Upper lobe of left lung (tissue), 6 donors: Measurements from ENCODE around the gene ABLIM3. TPM values are rescaled to one million over a fixed set of nuclear protein-coding genes. Genes with fewer than 3 reads are reported as not detected.
A peak's percentile ranks its signal among the peaks of the same experiment; 100 is the strongest.

Experiments
- ATAC-seq, 2 donors: fragments of 200-7000 bp; cut with Tn5 transposase; one replicate each; pipeline ENCODE4 v1.9.1; 2022; ENCODE audit warnings: mild to moderate bottlenecking in 2 of 2, moderate library complexity in 2 of 2; ENCODE audit not compliant: low FRiP score in 2 of 2
- DNase-seq, 2 donors: peaks; one replicate each; pipeline ENCODE4 v3.0.0-alpha.2; 2019 to 2020
- H3K27ac ChIP-seq, 4 donors: fragments of 200-600 bp; sonication (generic); one replicate each; pipeline ENCODE4 v1.5.1; 2016 to 2019
- H3K27me3 ChIP-seq, 4 donors: fragments of 200-600 bp; sonication (generic); one replicate each; pipeline ENCODE4 v1.5.1; 2017 to 2019
- H3K36me3 ChIP-seq, 4 donors: fragments of 200-600 bp; sonication (generic); one replicate each; pipeline ENCODE4 v1.5.1; 2016 to 2019
- H3K4me1 ChIP-seq, 4 donors: fragments of 200-600 bp; sonication (generic); one replicate each; pipeline ENCODE4 v1.5.1; 2018 to 2019
- H3K4me3 ChIP-seq, 4 donors: fragments of 200-600 bp; sonication (generic); one replicate each; pipeline ENCODE4 v1.5.1; 2017 to 2019; ENCODE audit warnings: mild to moderate bottlenecking in 2 of 4, moderate library complexity in 1 of 4
- H3K9me3 ChIP-seq, 4 donors: fragments of 200-600 bp; sonication (generic); one replicate each; pipeline ENCODE4 v1.5.1; 2018 to 2019
- EP300 ChIP-seq, 4 donors: sonication (generic); formaldehyde crosslinking; IDR thresholded peaks; one replicate each; pipeline ENCODE4 v1.5.1; 2017; ENCODE audit warnings: antibody characterized with exemption in 4 of 4, control low read depth in 2 of 4
- POLR2A ChIP-seq, 4 donors: fragments of 450-650 bp; IDR thresholded peaks; one replicate each; pipeline ENCODE4 v1.5.1; 2016 to 2017; ENCODE audit warnings: antibody characterized with exemption in 4 of 4, mild to moderate bottlenecking in 2 of 4
- POLR2AphosphoS5 ChIP-seq, 2 donors: sonication (generic); formaldehyde crosslinking; IDR thresholded peaks; one replicate each; pipeline ENCODE4 v1.5.1; 2017; ENCODE audit warnings: antibody characterized with exemption in 2 of 2
- WGBS, 2 donors: methylation state at CpG; one replicate each; pipeline ENCODE4 v1.1.5; 2017 to 2018; 5-methylcytosine and 5-hydroxymethylcytosine counted together
- total RNA-seq, 6 donors: library from RNA; depleted of rRNA in 4 of 6; stranded (reverse); fragments of >200 nt in 4 of 6; gene quantifications; one replicate each; pipeline versions ENCODE4 v1.1.0 to v1.2.1, GENCODE V29; 2016 to 2021
- TF ChIP-seq, protein P1 (sequence below), 6 experiments: fragments of 450-650 bp in 4 of 6; fragments of 200-600 bp in 2 of 6; sonication (generic) in 2 of 6; IDR thresholded peaks; one replicate each; pipeline ENCODE4 v1.5.1; 2016 to 2019; ENCODE audit warnings: antibody characterized with exemption in 6 of 6
- donor health status: DM: no; HTN: no; CAD: no; lungs with moderate emphysema.
- donor health status: DM: no; HTN: yes; CAD: no; lungs with severe emphysema.

ABLIM3 gene
- total RNA-seq, 6 donors from 2014 or later: 7.2 to 38.0 (median 21.0) TPM

DNA sequence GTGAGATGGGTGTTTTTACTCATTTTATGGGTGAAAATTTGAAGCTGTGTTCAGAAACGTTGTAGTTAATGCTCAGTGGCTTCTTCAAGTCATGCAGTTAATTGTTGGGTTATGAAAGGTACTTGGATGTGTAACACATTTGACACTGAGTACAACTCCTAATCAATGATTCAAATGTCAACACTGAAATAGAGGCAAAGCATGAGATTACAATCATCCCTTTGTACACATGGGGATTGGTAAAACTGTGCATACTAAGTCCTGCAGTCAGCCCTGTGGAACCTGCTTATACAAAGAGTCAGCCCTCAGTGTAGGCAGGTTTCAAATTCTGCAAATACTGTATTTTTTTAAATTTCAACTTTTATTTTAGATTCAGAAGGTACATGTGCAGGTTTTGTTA, 3.3 kb downstream of the ABLIM3 start:
- TF ChIP-seq, protein P1, sequence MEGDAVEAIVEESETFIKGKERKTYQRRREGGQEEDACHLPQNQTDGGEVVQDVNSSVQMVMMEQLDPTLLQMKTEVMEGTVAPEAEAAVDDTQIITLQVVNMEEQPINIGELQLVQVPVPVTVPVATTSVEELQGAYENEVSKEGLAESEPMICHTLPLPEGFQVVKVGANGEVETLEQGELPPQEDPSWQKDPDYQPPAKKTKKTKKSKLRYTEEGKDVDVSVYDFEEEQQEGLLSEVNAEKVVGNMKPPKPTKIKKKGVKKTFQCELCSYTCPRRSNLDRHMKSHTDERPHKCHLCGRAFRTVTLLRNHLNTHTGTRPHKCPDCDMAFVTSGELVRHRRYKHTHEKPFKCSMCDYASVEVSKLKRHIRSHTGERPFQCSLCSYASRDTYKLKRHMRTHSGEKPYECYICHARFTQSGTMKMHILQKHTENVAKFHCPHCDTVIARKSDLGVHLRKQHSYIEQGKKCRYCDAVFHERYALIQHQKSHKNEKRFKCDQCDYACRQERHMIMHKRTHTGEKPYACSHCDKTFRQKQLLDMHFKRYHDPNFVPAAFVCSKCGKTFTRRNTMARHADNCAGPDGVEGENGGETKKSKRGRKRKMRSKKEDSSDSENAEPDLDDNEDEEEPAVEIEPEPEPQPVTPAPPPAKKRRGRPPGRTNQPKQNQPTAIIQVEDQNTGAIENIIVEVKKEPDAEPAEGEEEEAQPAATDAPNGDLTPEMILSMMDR (IDR thresholded peaks at IDR 0.05): no peak
- TF ChIP-seq EP300 (IDR thresholded peaks at IDR 0.05) (no peak), POLR2A (IDR thresholded peaks at IDR 0.05) (no peak), POLR2AphosphoS5 (IDR thresholded peaks at IDR 0.05) (no peak)
- Histone ChIP-seq H3K27me3 (no peaks in the 10 kb centered on the region), H3K36me3 (no peaks in the 10 kb centered on the region), H3K4me3 (peak overlapping the region in 1 of 4 donors; percentile 2), H3K27ac (peak overlapping the region in 3 of 4 donors; percentile 10 to 20 (median 15)), H3K4me1 (peaks cover 13 to 32% (median 29%) of the 10 kb centered on the region in 4 donors), H3K9me3 (no peaks in the 10 kb centered on the region)
- no peak for ATAC-seq
- WGBS, 2 donors: 38 to 43% methylated on average over 1 of the region's 1 CpG
- DNase-seq: no peak

- Histone ChIP-seq H3K9me3 (no peaks in the 10 kb centered on the region), H3K27me3 (no peaks in the 10 kb centered on the region), H3K4me1 (peaks cover 18 to 37% (median 34%) of the 10 kb centered on the region in 4 donors), H3K36me3 (no peaks in the 10 kb centered on the region), H3K27ac (no peak overlapping the region), H3K4me3 (no peak overlapping the region)
- DNase-seq (no peak), ATAC-seq (no peak)
- WGBS, 2 donors: 90 to 100% methylated on average over 1 of the region's 1 CpG
- TF ChIP-seq EP300 (IDR thresholded peaks at IDR 0.05) (no peak), POLR2A (IDR thresholded peaks at IDR 0.05) (no peak), POLR2AphosphoS5 (IDR thresholded peaks at IDR 0.05) (no peak)
- TF ChIP-seq, protein P1 (IDR thresholded peaks at IDR 0.05): no peak
Observed at GRCh38 chr5:149145138-149145537, 3.8 kb downstream of the ABLIM3 start.

DNA sequence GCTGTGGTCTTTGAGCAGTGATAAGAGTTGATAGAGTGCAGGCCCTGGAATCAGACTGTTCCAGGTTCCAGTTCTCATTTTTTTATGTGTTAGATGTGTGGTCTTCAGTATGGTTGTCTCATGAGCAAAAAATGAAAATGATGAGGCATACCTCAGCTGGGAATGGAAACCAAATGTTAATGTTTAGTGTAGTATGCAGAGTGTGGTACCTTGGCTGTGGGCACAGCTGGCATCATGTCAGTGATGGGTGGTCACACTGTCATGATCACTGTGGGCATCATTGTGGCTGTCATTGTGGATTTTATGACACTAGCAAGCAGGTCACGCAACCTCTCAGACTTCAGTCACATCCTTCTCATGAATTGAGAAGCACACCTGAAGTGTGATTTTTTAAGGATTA, 6.4 kb downstream of the ABLIM3 start:
- Histone ChIP-seq H3K27me3 (no peaks in the 10 kb centered on the region), H3K36me3 (no peaks in the 10 kb centered on the region), H3K27ac (no peak overlapping the region), H3K4me3 (no peak overlapping the region), H3K9me3 (no peaks in the 10 kb centered on the region), H3K4me1 (peaks cover 33 to 50% (median 45%) of the 10 kb centered on the region in 4 donors)
- WGBS, 2 donors: 94 to 100% methylated on average over 1 of the region's 1 CpG
- no peak for TF ChIP-seq POLR2AphosphoS5 (IDR thresholded peaks at IDR 0.05)
- TF ChIP-seq, protein P1 (IDR thresholded peaks at IDR 0.05): no peak
- TF ChIP-seq POLR2A (IDR thresholded peaks at IDR 0.05): no peak
- no peak for TF ChIP-seq EP300 (IDR thresholded peaks at IDR 0.05)
- no peak for DNase-seq
- ATAC-seq: no peak

DNA sequence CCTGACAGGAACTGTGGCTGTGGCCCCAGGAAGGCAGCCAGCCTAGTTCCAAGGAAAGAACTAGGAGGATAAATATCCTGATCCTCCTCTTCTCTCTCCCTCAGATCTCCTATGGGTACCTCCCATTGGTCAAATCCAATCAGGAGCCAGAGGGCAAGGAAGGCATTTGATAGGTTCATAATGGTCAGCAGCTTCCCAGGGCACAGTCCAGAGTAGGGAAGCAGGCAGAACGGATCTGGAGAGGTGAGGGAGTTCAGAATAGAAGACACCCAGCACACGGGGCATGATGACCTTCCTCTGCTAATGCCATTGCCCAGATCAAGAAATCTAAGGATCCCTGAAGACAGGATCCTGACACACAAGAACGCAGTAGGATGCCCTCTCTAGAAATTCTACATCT, 8.6 kb downstream of the ABLIM3 start:
- H3K4me3 ChIP-seq: no peak overlapping the region
- H3K36me3 ChIP-seq: no peaks in the 10 kb centered on the region
- no peak for ATAC-seq
- no peaks in the 10 kb centered on the region for H3K27me3 ChIP-seq
- no peaks in the 10 kb centered on the region for H3K9me3 ChIP-seq
- WGBS, 2 donors: 53 to 58% methylated on average over 3 of the region's 3 CpGs
- peaks cover 40 to 49% (median 47%) of the 10 kb centered on the region in 4 donors for H3K4me1 ChIP-seq
- TF ChIP-seq, protein P1 (IDR thresholded peaks at IDR 0.05): no peak
- no peak for TF ChIP-seq EP300 (IDR thresholded peaks at IDR 0.05)
- no peak for TF ChIP-seq POLR2AphosphoS5 (IDR thresholded peaks at IDR 0.05)
- no peak for TF ChIP-seq POLR2A (IDR thresholded peaks at IDR 0.05)
- DNase-seq: no peak
- peak overlapping the region in 3 of 4 donors; percentile 2 to 68 (median 58) for H3K27ac ChIP-seq

- Histone ChIP-seq H3K9me3 (no peaks in the 10 kb centered on the region), H3K27me3 (no peaks in the 10 kb centered on the region), H3K27ac (peak overlapping the region in 2 of 4 donors; percentile 58 to 68), H3K4me1 (peaks cover 40 to 49% (median 47%) of the 10 kb centered on the region in 4 donors), H3K36me3 (no peaks in the 10 kb centered on the region), H3K4me3 (no peak overlapping the region)
- 15 to 19% methylated on average over 5 of the region's 5 CpGs for WGBS, 2 donors
- TF ChIP-seq, protein P1 (IDR thresholded peaks at IDR 0.05): no peak
- TF ChIP-seq EP300 (IDR thresholded peaks at IDR 0.05) (no peak), POLR2AphosphoS5 (IDR thresholded peaks at IDR 0.05) (no peak), POLR2A (IDR thresholded peaks at IDR 0.05) (no peak)
- DNase-seq (no peak), ATAC-seq (no peak)
Observed at GRCh38 chr5:149150457-149150856, 9.2 kb downstream of the ABLIM3 start.
